ENCODE results near the gene SMOC2.

Gene SMOC2

DNA sequence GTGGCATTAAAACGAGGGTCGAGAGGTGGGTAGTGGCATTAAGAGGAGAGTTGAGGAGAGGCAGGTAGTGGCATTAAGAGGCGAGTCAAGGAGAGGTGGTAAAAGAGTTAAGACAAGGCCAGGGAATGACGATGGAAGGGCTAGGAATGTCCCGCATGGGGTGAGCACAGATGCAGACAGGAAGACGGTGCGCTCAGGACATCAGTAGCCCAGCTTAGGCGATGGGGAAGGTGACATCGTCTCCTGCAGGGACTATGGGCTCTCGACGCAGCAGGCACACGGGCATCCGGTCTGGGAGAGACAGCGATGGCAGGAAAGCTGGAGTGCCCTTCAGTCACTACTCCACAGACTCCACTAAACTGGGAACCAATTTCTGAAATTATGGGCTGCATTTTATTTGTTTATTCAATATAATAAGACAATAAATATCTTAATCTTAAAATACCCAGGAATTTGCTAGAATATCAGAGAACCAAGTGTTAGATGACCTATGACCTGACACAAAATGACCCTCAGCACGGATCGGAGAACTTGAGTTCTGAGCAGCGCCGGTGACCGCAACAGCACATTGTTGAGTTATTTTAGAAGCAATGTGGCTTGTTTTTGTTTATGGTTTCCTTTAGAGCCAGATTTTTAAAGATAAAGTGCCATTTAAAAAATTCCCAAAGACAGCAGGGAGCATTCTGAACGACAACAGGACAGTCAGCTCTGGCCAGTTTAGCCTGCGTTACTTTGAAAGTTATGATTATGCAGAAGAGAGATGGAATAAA is 177.7 kb downstream of the SMOC2 start:
- no peaks in the 10 kb centered on the region for H3K36me3 Mint-ChIP-seq (ENCODE audit: insufficient read depth)
- H3K27me3 Mint-ChIP-seq, result peaks cover 10% of the 10 kb centered on the region
- H3K4me3 Mint-ChIP-seq, result no peak overlapping the region
- H3K27ac Mint-ChIP-seq (ENCODE audit: low read depth), result no peak overlapping the region
- no peak for ATAC-seq (replicated peaks; ENCODE audit: extremely low read depth, poor library complexity, severe bottlenecking)
- peaks cover 16% of the 10 kb centered on the region for H3K4me1 Mint-ChIP-seq
- peaks cover 9% of the 10 kb centered on the region for H3K9me3 Mint-ChIP-seq
- DNase-seq (ENCODE audit: low spot score in 2 of 2), result no peak

DNA sequence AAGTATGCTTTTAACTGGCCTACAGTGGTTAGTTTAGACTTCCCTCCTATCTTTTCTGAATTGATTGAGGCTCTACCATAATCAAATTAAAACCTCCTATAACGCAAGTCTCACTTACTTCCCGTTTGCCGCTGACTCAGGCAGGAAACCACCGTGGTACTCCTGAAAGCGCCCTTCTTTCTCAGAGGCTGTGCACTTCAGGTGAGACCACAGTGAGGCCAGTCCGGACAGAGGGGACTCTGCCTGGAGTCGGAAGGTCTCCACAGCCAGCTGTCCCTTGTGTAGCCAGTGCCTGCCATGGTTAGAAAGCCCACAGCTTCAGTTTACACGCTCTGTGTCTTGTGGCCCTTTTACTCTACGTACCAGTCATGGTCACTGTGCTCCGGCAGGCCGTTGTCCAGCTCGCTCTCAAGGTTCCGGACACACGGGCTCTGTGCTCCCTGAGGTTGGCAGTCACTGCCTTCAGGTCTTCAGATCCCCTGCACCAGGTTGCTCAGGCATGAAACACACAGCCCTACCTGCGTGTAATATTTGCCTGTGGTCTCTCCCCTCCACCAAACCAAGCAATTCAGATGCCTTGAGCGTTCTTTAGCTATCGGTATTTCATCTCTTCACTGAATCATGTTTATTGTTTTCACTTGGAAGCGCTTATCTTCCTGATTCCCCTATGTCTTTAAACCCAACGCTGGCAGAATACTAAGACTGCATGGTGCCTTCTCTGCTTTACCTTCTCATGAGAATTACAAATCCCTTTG is 178.8 kb downstream of the SMOC2 start:
- peaks cover 10% of the 10 kb centered on the region for H3K27me3 Mint-ChIP-seq
- no peaks in the 10 kb centered on the region for H3K36me3 Mint-ChIP-seq (ENCODE audit: insufficient read depth)
- DNase-seq (ENCODE audit: low spot score in 2 of 2) (no peak), ATAC-seq (replicated peaks; ENCODE audit: extremely low read depth, poor library complexity, severe bottlenecking) (no peak)
- H3K27ac Mint-ChIP-seq (ENCODE audit: low read depth), result no peak overlapping the region
- peak overlapping the region; percentile 3 for H3K4me3 Mint-ChIP-seq
- H3K4me1 Mint-ChIP-seq, result peaks cover 16% of the 10 kb centered on the region
- H3K9me3 Mint-ChIP-seq, result peaks cover 9% of the 10 kb centered on the region

DNA sequence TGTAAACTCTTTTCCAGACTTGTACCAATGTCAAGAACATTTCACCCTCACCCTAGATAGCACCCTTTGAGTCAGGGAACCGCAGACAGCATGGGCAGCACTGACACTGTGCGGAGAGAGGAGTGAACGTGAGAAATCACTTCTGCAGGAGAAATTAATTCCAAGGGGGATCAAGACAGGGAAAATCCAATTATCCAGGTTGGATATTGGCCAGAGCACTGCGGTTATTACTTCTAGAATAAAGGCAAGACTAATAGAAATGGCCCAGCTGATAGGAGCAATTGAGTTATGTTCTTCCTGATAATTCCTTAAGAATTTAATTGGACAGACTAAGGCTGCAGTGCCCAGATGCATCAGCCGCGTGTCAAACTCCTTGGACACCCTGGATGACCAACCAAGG is 179.6 kb downstream of the SMOC2 start:
- Mint-ChIP-seq H3K36me3 (ENCODE audit: insufficient read depth) (no peaks in the 10 kb centered on the region), H3K9me3 (peaks cover 3% of the 10 kb centered on the region), H3K4me3 (no peak overlapping the region), H3K27ac (ENCODE audit: low read depth) (no peak overlapping the region), H3K4me1 (peaks cover 14% of the 10 kb centered on the region), H3K27me3 (peaks cover 10% of the 10 kb centered on the region)
- DNase-seq (ENCODE audit: low spot score in 2 of 2), result no peak
- ATAC-seq (replicated peaks; ENCODE audit: extremely low read depth, poor library complexity, severe bottlenecking), result no peak

DNA sequence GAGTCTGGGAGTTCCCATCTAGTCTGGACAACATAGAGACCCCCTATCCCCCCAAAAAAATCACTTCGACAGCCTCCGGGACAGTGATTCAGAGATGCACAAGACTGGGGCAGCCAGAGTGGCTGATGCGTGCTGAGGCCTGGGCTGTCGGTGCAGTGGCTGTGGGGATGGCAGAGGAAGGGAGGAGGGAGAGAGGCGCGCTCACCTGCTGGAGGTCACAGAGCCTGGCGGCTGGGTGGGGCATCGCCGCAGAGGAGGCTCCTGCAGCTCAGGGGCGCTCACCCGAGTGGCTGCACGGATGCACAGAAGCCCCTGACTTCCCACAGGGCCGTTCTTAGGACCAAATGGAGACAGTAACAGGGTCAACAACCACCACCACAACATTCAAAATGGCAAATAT is 182.8 kb downstream of the SMOC2 start:
- H3K9me3 Mint-ChIP-seq, result no peaks in the 10 kb centered on the region
- H3K36me3 Mint-ChIP-seq (ENCODE audit: insufficient read depth), result no peaks in the 10 kb centered on the region
- DNase-seq (ENCODE audit: low spot score in 2 of 2) (no peak), ATAC-seq (replicated peaks; ENCODE audit: extremely low read depth, poor library complexity, severe bottlenecking) (no peak)
- H3K27me3 Mint-ChIP-seq, result peaks cover 10% of the 10 kb centered on the region
- H3K4me1 Mint-ChIP-seq, result peaks cover 11% of the 10 kb centered on the region
- no peak overlapping the region for H3K4me3 Mint-ChIP-seq
- no peak overlapping the region for H3K27ac Mint-ChIP-seq (ENCODE audit: low read depth)

DNA sequence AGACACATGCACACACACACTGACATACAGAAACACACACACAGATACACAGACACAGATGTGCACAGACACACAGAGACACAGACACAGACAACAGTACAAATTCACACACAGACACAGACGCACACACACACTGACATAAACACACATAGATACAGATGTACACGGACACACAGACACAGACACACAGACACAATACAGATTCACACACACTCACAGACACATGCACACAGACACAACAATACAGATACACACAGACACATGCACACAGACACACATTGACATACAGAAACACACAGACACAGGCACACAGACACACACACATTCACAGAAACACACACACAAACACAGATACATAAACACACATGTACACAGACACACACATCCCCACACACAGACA is 183.6 kb downstream of the SMOC2 start:
- Mint-ChIP-seq H3K9me3 (no peaks in the 10 kb centered on the region), H3K4me1 (peaks cover 7% of the 10 kb centered on the region), H3K27me3 (peaks cover 9% of the 10 kb centered on the region), H3K27ac (ENCODE audit: low read depth) (no peak overlapping the region), H3K4me3 (no peak overlapping the region), H3K36me3 (ENCODE audit: insufficient read depth) (no peaks in the 10 kb centered on the region)
- DNase-seq (ENCODE audit: low spot score in 2 of 2) (no peak), ATAC-seq (replicated peaks; ENCODE audit: extremely low read depth, poor library complexity, severe bottlenecking) (no peak)

DNA sequence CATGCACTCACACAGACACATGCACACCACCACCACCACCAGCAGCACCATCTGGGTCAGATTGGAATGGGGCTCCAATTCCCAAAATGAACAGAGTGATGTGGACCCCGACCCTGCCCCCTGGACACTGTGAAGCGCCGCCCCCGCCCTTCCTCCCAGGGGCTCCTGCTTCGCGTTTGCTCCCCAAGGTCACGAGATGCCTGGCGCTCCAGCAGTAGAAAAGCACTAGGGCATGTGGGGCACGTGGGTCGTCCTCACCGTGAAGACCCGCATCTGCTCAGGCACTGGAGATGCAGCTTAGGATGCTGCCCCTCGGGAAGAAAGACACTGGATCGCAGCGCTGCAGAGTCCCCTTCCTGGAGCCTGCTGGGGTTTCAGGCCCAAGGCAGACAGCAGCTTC is 184.0 kb downstream of the SMOC2 start:
- Mint-ChIP-seq H3K4me1 (peaks cover 3% of the 10 kb centered on the region), H3K27me3 (peaks cover 5% of the 10 kb centered on the region), H3K27ac (ENCODE audit: low read depth) (no peak overlapping the region), H3K9me3 (no peaks in the 10 kb centered on the region), H3K36me3 (ENCODE audit: insufficient read depth) (no peaks in the 10 kb centered on the region), H3K4me3 (no peak overlapping the region)
- no peak for DNase-seq (ENCODE audit: low spot score in 2 of 2)
- ATAC-seq (replicated peaks; ENCODE audit: extremely low read depth, poor library complexity, severe bottlenecking), result no peak

DNA sequence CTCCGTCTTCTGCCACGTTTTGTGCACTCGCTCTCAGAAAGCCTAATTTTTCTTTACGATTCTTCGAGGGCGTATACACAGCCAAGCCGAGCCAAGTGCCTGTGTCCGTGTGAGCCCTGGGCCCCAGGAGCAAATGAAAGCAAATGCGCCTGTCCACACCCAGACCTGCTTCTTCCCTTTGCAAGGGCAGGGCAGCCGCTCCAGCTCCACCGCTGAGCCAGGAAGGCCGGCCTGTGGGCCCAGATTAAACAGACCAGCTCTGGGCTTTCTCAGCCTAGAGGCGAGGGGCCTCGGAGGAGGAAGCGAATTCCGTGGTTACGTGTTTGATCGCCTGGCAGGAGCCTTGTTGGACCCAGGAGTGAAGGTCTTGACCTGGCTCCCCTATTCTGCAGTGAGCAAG is 184.6 kb downstream of the SMOC2 start:
- no peaks in the 10 kb centered on the region for H3K9me3 Mint-ChIP-seq
- no peaks in the 10 kb centered on the region for H3K27me3 Mint-ChIP-seq
- ATAC-seq (replicated peaks; ENCODE audit: extremely low read depth, poor library complexity, severe bottlenecking) (no peak), DNase-seq (ENCODE audit: low spot score in 2 of 2) (no peak)
- H3K4me1 Mint-ChIP-seq, result no peaks in the 10 kb centered on the region
- H3K27ac Mint-ChIP-seq (ENCODE audit: low read depth), result no peak overlapping the region
- no peak overlapping the region for H3K4me3 Mint-ChIP-seq
- no peaks in the 10 kb centered on the region for H3K36me3 Mint-ChIP-seq (ENCODE audit: insufficient read depth)

DNA sequence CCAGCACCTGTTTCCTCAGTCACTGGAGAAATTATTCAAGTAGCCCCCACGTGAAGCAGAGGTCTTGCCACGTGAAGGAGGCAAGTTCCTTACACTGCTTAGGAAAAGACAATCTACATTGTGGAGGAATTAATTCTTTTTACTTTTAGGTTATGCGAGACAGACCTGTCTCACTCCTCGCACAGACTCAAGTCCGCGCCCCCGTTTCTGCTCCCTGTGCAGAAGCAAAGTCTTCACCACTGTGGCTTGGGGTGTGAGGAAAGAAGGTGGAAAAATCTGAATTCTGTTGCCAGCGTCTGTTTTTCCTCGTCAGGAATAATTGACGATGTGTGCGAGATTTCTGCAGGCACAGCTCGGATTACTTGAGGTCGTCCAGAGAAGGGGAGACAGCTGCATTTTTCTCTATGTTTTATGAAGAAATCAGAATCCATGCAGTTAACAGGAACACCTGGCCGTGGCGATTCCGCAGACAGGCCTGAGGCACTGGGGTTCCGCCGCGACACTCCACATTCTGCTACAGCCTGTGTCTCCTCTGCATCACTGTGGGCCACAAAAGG is 185.1 kb downstream of the SMOC2 start:
- no peak overlapping the region for H3K27ac Mint-ChIP-seq (ENCODE audit: low read depth)
- no peaks in the 10 kb centered on the region for H3K36me3 Mint-ChIP-seq (ENCODE audit: insufficient read depth)
- H3K4me1 Mint-ChIP-seq, result no peaks in the 10 kb centered on the region
- DNase-seq (ENCODE audit: low spot score in 2 of 2) (no peak), ATAC-seq (replicated peaks; ENCODE audit: extremely low read depth, poor library complexity, severe bottlenecking) (no peak)
- no peak overlapping the region for H3K4me3 Mint-ChIP-seq
- no peaks in the 10 kb centered on the region for H3K9me3 Mint-ChIP-seq
- H3K27me3 Mint-ChIP-seq, result peaks cover 5% of the 10 kb centered on the region

DNA sequence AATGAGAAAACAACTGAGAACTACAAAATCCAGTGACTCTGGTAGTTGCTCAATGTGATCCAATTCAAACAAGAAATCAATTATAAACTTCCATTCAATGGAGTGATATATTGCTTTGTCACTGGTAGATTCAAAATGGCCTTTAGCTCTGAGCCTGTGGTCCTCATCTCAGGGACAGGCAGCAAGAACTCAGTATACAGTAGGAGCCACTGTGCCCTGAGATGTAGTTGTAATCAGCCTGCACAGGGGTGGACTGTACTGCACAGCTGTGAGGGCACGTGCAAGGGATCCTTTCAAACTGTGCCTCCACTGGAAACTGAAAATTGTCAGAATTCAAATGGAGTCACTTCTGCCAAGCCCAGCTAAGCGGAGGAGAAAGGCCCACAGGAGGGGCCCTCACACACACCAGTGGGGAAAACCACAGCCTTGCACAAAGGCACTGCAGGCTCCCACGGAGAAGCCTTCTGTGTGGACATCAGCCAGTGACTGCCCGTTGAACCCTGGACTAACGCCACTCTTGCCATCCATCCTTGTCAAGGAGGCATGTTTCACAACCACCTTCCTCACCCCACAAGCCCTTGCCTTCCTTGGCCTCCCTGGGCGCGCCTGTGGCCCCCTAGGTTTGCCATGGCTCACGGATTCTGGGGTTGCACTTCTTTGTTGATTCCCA is 186.7 kb downstream of the SMOC2 start:
- no peak overlapping the region for H3K27ac Mint-ChIP-seq (ENCODE audit: low read depth)
- H3K9me3 Mint-ChIP-seq, result no peaks in the 10 kb centered on the region
- ATAC-seq (replicated peaks; ENCODE audit: extremely low read depth, poor library complexity, severe bottlenecking), result no peak
- H3K36me3 Mint-ChIP-seq (ENCODE audit: insufficient read depth), result no peaks in the 10 kb centered on the region
- H3K4me3 Mint-ChIP-seq, result no peak overlapping the region
- peaks cover 15% of the 10 kb centered on the region for H3K27me3 Mint-ChIP-seq
- H3K4me1 Mint-ChIP-seq, result no peaks in the 10 kb centered on the region
- DNase-seq (ENCODE audit: low spot score in 2 of 2), result no peak

DNA sequence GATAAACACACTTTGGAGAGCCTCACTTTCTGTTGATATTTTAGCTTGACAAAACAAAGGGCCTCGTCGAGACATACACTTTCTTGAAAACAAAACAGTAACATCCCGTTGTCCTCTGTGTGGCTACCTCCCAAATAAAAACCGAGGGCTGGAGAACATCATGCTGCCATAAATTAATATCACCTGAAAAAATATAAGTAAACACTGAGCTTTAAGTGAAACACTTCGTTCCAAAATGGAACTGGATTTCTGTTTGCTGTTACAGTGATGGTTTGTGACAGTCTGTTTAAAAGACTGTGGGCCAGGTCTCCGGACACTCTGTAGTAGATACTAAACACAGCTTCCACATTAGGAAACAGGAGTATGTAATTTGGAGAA is 187.2 kb downstream of the SMOC2 start:
- no peak for ATAC-seq (replicated peaks; ENCODE audit: extremely low read depth, poor library complexity, severe bottlenecking)
- Mint-ChIP-seq H3K4me1 (no peaks in the 10 kb centered on the region), H3K9me3 (no peaks in the 10 kb centered on the region), H3K36me3 (ENCODE audit: insufficient read depth) (no peaks in the 10 kb centered on the region), H3K27ac (ENCODE audit: low read depth) (no peak overlapping the region), H3K4me3 (no peak overlapping the region), H3K27me3 (peaks cover 20% of the 10 kb centered on the region)
- no peak for DNase-seq (ENCODE audit: low spot score in 2 of 2)

DNA sequence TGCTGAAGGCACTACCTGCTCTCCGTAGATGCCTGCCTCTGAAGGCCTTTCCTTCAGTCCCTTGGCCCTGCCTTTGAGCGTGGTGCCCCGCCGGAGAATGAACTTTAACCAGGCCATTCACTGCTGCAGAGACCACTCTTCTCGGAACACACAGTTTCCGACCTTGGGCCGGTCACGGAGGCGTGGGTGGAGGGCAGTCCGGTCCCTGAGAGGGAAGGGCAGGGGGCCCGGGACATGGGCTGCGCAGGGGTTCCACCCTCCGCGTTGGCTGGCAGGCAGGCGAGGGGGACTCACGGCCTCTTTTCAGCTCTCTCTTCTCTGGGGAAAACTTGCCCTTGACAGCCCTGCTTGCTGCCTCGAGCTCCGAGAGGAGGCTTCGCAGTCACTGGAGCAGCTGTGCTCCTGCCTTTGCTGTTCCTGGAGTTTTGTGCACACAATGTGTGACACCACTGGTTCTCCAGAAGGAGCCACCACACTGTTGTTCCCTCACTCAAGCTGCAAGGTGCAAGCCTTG is 187.8 kb downstream of the SMOC2 start:
- H3K36me3 Mint-ChIP-seq (ENCODE audit: insufficient read depth), result no peaks in the 10 kb centered on the region
- no peak overlapping the region for H3K4me3 Mint-ChIP-seq

DNA sequence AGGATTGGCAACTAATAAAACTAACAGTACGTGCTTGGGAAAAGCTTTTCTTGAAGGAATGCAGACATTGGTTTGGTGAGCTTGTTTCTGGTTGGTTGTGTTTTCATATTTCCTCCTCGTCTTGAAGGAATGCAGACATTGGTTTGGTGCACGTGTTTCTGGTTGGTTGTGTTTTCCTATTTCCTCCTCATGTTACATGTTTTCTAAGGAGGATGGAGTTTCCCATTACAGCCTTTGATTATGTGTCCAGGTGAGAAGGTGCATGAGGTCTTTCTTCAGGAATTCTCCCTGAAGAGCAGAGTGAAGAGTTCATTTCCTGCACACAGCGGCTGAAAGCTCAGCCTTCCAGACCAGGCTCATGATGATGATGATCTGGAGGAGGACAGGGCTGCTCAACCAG is 190.6 kb downstream of the SMOC2 start:
- no peak for DNase-seq (ENCODE audit: low spot score in 2 of 2)
- Mint-ChIP-seq H3K9me3 (no peaks in the 10 kb centered on the region), H3K4me1 (no peaks in the 10 kb centered on the region), H3K27ac (ENCODE audit: low read depth) (no peak overlapping the region), H3K27me3 (peaks cover 39% of the 10 kb centered on the region), H3K36me3 (ENCODE audit: insufficient read depth) (no peaks in the 10 kb centered on the region), H3K4me3 (no peak overlapping the region)
- ATAC-seq (replicated peaks; ENCODE audit: extremely low read depth, poor library complexity, severe bottlenecking), result no peak

More for the DNA sequence above, 187.8 kb downstream of the SMOC2 start:
- Mint-ChIP-seq H3K9me3 (no peaks in the 10 kb centered on the region), H3K27ac (ENCODE audit: low read depth) (no peak overlapping the region), H3K4me1 (no peaks in the 10 kb centered on the region), H3K27me3 (peaks cover 26% of the 10 kb centered on the region)
- no peak for DNase-seq (ENCODE audit: low spot score in 2 of 2)
- ATAC-seq (replicated peaks; ENCODE audit: extremely low read depth, poor library complexity, severe bottlenecking), result no peak

Data from central memory CD8-positive, alpha-beta T cell (primary cell).